HG03039 (cell line): ENCODE measurements around the gene NUP214.
A peak's percentile ranks its signal among the peaks of the same experiment; 100 is the strongest.
"Not testable (repeated sequence)": the region's sequence is repeated elsewhere in the genome, so short reads cannot be mapped to it uniquely, and the experiment has no call there.

Source experiments
- ATAC-seq: cut with Tn5 transposase; IDR thresholded peaks from one replicate; pipeline ENCODE4 v1.9.1; 2021; ENCODE audit warnings: mild to moderate bottlenecking, moderate library complexity; ENCODE audit not compliant: unreplicated experiment

Gene NUP214

DNA sequence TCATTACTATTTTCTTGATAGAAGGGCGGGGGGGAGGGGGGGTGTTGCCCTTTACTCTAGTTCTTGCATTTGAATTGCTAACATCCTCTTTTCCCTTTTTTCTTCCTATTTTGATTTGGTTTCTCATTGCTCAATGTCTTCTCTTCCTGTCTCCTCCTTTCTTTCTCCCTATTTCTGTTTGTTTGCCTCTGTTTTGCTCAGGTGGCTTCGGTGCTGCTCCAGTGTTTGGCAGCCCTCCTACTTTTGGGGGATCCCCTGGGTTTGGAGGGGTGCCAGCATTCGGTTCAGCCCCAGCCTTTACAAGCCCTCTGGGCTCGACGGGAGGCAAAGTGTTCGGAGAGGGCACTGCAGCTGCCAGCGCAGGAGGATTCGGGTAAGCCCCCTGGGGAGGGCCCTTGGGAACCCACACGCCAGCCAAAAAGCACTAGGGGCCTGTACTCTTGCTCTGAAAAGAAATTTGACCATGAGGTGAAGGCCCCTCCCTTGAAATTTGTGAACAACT, 102.6 kb downstream of the NUP214 start:
- no peak for ATAC-seq

DNA sequence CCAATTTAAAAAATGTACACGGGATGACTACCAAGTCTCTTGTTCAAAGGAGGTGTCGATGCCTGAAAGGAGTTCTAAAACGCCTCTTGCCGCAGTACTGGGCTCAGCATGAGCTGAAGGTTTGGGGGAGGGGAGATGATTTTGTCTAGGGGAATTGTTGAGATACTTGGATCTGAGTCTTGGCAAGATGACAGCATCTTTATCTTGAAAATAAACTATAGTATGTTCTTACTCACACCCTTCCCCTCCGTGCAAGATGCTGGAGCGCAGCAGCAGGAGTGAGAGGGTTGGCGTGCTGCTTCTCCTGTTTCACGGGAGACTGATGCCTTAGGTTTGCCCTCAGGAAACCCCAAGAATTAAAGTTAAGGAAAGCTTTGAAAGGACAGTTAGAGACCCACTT, 103.6 kb downstream of the NUP214 start:
- ATAC-seq = no peak

DNA sequence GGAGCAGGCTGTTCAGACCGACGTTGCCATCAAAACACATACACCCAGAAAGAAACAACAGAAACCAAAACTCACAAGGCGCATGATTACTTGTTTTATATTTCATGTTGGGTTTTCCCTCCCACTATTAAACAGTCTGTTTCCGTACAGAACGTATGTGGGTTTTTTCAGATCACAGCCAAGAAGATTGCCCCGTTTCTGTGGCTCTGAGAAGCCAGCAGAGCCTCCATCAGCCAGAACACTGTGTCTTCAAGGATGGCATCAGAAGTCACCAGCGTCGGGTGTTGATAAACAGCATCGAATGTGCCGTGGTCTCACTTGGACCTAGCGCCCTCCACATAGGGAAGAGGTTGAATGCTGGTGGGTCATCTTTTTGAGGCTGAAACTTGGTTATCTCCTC, 108.2 kb downstream of the NUP214 start:
- no peak for ATAC-seq

GRCh38 chr9:131233995-131234394, 108.6 kb downstream of the NUP214 start:
- ATAC-seq = no peak

DNA sequence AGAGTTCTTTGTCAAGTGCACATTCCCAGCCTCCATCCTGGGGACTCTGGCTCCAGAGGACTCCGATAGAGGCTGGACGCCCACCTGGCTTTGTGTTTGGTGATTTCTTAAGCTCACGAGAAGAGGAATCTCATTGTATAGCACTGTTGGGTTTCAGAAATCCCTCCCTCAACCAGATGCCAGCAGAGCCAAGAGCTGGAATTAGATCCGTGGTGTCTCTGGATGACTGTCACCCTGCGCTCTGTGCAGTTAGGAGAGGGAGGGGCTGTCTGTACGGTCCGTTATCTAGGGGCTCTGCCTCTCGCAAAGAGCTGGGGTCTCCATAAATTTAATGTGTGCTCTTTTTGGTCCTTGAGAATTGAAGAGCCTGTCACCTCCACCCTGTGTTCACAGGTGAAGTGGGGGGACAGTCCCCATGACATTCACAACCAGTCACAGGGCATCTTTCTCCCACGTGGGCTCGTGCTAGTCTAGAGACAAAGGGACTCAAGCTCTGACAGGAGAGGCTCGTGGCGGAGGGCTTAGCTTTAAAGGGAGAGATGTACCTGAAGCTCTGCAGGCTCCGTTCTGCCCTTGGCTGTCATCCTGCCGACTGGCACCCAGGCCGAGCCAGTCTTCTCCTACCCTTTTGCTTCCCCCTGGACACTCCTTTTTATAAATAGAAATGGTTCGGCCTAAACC, 109.6 kb downstream of the NUP214 start:
- no peak for ATAC-seq

DNA sequence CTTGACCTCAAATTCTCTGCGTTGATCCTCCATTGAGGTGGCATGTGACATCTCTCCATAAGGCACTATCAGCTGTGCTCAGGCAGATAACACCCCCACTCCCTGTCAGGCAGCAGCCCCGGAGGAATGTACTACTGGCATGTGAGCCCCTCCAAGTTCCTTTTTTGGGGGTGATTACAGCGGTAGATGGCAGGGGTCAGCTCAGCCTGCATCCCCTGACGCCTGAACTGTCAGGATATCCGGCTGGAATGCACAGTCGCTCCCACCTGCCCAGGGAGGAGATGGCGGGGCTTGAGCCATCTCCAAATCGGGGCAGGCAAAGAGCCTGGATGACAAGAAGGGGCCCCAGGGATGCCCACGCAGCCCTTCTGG, 110.1 kb downstream of the NUP214 start:
- ATAC-seq = no peak

GRCh38 chr9:131236161-131236560, 110.8 kb downstream of the NUP214 start:
- ATAC-seq = no peak

DNA sequence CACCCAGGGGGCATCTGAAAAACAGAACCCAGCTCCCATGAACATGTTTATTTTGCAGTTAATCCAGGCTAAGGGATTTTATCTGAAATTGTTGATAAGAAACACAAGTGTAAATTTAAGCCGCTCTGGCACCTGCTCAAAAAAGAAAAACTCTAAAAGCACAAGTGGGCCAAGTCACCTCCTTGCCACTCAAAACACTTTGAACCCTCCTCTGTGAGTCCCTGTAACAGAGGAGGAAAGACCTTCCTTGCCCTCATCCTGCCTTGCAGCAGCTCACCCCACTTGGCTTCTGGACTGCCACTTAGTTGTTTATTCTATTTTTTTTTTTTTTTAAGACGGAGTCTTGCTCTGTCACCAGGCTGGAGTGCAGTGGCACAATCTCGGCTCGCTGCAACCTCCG, 111.4 kb downstream of the NUP214 start:
- ATAC-seq = no peak

DNA sequence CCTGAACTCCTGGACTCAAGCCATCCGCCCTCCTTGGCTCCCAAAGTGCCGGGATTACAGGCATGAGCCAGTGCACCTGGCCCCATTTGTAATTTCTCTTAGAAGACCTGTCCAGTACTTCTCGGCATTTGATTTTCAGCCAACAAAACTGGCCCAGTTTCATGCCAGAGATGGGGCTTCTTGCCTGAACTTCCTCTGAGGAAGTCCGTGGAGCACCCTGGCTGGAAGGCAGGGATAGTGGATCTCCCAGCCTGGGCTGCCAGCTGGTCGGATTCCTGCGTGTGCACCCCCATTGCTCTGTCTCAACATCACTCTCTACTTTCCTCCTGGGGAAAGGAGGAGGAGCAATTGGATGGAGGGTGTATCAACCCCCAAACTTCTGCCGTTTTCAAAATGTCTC, 111.9 kb downstream of the NUP214 start:
- ATAC-seq = no peak

GRCh38 chr9:131237931-131238401, 112.6 kb downstream of the NUP214 start:
- ATAC-seq = no peak

DNA sequence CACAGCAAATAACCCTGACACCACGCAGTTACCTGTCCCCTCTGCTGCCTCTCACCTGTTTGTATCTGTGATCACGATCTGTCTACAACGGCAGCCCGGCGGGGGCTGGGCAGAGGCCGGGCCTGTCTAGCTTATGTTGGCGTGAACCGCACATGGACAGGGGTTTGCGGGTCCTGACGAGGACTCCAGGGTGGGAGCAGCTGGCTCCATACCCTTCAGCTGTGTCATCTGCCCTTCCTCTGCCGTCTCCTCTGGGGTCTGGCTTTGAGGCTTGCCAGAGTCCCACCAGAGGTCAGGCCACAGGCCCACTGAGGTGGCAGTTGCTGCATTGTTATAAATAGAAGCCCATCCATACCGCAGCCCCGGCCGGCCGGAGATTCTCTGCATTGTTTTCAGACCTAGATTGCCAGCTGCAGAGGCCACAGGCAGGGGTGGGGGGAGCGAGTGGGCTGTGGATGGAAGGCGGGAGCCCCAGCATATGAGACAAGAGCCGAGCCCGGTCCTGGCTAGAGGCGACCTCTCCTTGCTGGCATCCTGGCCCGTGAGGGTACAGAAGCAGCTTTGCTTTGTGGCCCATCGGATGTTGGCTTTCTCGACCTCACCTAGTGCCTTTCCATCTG, 113.1 kb downstream of the NUP214 start:
- no peak for ATAC-seq

GRCh38 chr9:131239161-131239975, 114.0 kb downstream of the NUP214 start:
- no peak for ATAC-seq

DNA sequence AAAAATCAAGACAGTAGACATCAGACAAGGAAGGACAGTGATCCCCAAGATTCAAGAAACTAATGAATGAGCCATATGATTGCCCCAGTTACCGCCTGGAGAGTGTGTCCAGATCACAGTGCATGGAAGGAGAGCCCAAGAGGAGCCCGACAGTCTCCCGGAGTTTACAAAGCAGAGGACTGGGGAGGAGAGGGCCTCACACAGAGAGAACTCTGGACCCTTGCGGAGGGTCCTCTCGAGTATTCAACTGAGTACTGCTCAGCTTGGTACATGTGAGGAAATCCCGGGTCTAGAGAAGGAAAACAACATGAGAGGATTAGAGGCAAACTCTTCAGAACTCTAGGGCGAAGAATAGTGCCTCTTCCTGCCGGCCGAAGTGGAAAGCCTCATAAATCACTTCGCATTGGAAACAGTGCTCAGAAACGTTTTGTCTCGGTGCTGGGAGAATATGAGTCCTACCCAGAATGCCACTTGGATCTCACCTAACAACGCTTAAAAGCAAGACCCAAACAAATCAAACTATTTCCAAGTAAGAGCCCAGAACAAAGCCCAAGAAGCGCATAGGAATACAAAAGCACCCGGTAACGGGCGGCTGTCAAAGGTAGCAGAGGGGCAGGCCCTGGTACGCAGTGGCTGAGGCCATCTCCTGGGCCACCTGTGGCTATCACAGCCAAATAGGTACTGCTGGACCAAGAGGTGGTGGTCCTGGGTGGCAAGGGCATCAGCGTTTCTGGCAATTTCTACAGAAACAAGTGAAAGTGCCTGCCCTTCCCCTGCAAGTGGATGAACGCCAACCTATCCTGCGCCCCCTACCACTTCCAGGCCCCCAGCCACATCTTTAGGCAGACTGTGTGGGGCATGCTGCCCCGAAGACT, 114.9 kb downstream of the NUP214 start:
- no peak for ATAC-seq

DNA sequence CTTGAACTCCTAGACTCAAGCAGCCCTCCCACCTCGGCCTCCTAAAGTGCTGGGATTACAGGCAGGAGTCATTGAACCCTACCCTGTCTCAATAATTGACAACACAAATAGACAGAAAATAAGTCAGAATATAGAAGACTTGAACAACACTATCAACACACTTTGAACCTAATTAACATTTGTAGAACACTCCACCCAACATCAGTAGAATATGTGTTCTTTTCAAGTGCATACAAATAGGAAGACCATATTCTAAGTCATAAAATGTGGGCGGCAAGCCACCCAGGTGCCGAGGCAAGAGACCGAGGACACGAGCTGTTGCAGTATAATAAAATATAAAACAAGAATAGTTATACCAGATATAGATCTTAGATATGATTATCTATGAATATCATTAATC, 118.9 kb downstream of the NUP214 start:
- ATAC-seq = not testable (repeated sequence)

GRCh38 chr9:131246618-131247017, 121.2 kb downstream of the NUP214 start:
- no peak for ATAC-seq

DNA sequence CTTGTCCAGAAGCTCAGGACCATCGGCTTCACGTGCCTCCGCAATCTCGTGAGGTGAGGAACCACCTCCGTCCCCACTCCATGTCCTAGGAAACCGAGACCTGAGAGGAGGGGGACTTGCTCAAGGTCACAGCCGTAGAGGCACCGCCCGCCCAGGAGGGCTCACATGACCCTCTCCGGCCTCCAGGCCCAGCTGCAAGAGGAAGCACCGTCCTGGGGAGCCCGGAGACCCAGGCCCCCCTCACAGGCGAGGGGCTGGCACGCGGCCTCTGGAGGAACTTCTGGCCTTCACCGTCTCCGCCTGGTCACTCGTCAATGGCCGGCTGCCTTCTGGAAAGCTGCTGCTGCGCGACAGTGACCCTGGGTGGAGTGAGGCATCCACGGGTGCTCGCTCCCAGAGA, 126.7 kb downstream of the NUP214 start:
- ATAC-seq = peak; percentile 4

DNA sequence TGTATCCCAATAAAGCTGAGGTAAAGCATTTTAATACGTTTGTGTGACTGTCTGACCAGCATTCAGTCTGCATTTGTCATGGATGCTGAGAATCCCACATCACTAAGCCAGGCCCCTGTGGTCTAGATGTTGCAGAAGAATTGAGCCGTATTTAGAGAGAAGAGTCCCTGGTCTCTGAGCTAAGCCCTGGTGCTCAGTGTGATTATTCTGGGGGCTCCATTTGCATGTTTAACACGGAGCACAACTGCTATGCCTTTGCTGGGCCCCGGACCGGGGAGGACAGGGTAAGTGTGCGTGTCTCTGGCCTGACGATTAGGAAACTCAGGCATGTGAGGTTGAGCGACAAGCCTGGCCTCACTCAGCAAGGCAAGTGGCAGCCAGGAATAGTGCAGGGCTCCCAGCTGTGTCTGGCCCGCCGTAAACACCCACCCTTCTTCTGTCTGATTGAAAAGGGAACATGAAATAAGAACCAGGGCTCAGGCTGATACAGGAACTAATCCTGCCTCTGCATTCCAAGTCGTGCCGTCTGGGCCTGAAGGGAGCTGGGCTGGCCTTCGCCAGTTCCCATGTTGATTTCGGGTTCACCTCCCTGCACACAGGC, 128.6 kb downstream of the NUP214 start:
- ATAC-seq = no peak

DNA sequence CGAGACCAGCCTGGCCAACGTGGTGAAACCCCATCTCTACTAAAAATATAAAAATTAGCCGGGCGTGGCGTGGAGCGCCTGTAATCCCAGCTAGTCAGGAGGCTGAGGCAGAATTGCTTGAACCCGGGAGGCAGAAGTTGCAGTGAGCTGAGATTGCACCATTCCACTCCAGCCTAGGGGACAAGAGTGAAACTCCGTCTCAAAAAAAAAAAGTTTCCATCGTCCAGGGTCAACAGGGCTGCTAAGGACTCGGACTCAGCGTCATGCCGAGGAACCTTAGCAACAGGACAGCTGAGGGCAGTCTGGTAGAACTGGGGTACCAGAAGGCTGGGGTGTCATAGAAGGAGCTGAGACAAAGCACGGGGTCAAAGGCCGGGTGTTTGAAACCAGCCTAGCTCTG, 129.2 kb downstream of the NUP214 start:
- no peak for ATAC-seq

GRCh38 chr9:131255676-131256197, 130.4 kb downstream of the NUP214 start:
- ATAC-seq = no peak
